Jurkat, Clone E6-1 (cell line): ENCODE results near the gene RPS19BP1.
"Not testable (repeated sequence)": the region's sequence is repeated elsewhere in the genome, so short reads cannot be mapped to it uniquely, and the experiment has no call there.

Source experiments
- DNase-seq: peaks from one replicate; pipeline ENCODE4 v3.0.0-alpha.2; 2011; ENCODE audit warnings: low read depth, low spot score
- H3K4me3 ChIP-seq: 2 replicates; pipeline ENCODE4 v1.5.1; 2011; ENCODE audit warnings: mild to moderate bottlenecking, low read length, control low read depth, moderate library complexity

RPS19BP1 gene

GRCh38 chr22:39518996-39519680 is 13.4 kb downstream of the RPS19BP1 start:
- peak overlapping the region; percentile 73 for H3K4me3 ChIP-seq
- DNase-seq = no peak

GRCh38 chr22:39518144-39518786 is 14.3 kb downstream of the RPS19BP1 start:
- no peak for DNase-seq
- no peak overlapping the region for H3K4me3 ChIP-seq

GRCh38 chr22:39517470-39517869 is 15.1 kb downstream of the RPS19BP1 start:
- DNase-seq = no peak
- no peak overlapping the region for H3K4me3 ChIP-seq

GRCh38 chr22:39515266-39516050 is 17.1 kb downstream of the RPS19BP1 start:
- DNase-seq = no peak
- no peak overlapping the region for H3K4me3 ChIP-seq

GRCh38 chr22:39514373-39514973 is 18.1 kb downstream of the RPS19BP1 start:
- H3K4me3 ChIP-seq = no peak overlapping the region
- no peak for DNase-seq

- DNase-seq = no peak
- no peak overlapping the region for H3K4me3 ChIP-seq
Observed at GRCh38 chr22:39513791-39514190, 18.8 kb downstream of the RPS19BP1 start.

GRCh38 chr22:39512026-39512425 is 20.5 kb downstream of the RPS19BP1 start:
- no peak overlapping the region for H3K4me3 ChIP-seq
- no peak for DNase-seq

- no peak overlapping the region for H3K4me3 ChIP-seq
- no peak for DNase-seq
Observed at GRCh38 chr22:39511226-39511625, 21.3 kb downstream of the RPS19BP1 start.

- no peak for DNase-seq
- H3K4me3 ChIP-seq = no peak overlapping the region
Observed at GRCh38 chr22:39510529-39511149, 21.9 kb downstream of the RPS19BP1 start.

GRCh38 chr22:39508393-39508792 is 24.2 kb downstream of the RPS19BP1 start:
- no peak overlapping the region for H3K4me3 ChIP-seq
- no peak for DNase-seq

GRCh38 chr22:39507021-39507420 is 25.5 kb downstream of the RPS19BP1 start:
- not testable (repeated sequence) for DNase-seq, H3K4me3 ChIP-seq

- H3K4me3 ChIP-seq = no peak overlapping the region
- DNase-seq = no peak
Observed at GRCh38 chr22:39504071-39504470, 28.5 kb downstream of the RPS19BP1 start.

GRCh38 chr22:39503630-39504029 is 28.9 kb downstream of the RPS19BP1 start:
- peak overlapping the region; percentile 95 for H3K4me3 ChIP-seq
- DNase-seq = no peak

- peak overlapping the region; percentile 95 for H3K4me3 ChIP-seq
- DNase-seq = no peak
Observed at GRCh38 chr22:39502789-39503409, 29.6 kb downstream of the RPS19BP1 start.

GRCh38 chr22:39502109-39502788 is 30.3 kb downstream of the RPS19BP1 start, which contains the start of gene MIEF1:
Gene MIEF1, plus strand, starts transcription at chr22:39502290. Its CDS starts 9,005 bp downstream, at chr22:39511295.
- DNase-seq = peak; percentile 90
- H3K4me3 ChIP-seq = peak within 1 kb of the TSS; percentile 95

GRCh38 chr22:39501644-39502108 is 30.9 kb downstream of the RPS19BP1 start:
- no peak for DNase-seq

GRCh38 chr22:39500101-39500500 is 32.4 kb downstream of the RPS19BP1 start:
- no peak for DNase-seq
- no peak overlapping the region for H3K4me3 ChIP-seq

More at GRCh38 chr22:39501644-39502108, 30.9 kb downstream of the RPS19BP1 start:
- H3K4me3 ChIP-seq = peak overlapping the region; percentile 95

GRCh38 chr22:39498802-39499201 is 33.7 kb downstream of the RPS19BP1 start:
- no peak overlapping the region for H3K4me3 ChIP-seq
- no peak for DNase-seq
